ENCODE measurements around the gene KRT37.
"Not testable (repeated sequence)": the region's sequence is repeated elsewhere in the genome, so short reads cannot be mapped to it uniquely, and the experiment has no call there.

Gene KRT37

GRCh38 chr17:41403404-41404023, 20.9 kb downstream of the KRT37 start:
- peak in 1 of 5 donors; percentile 36 for DNase-seq

DNA sequence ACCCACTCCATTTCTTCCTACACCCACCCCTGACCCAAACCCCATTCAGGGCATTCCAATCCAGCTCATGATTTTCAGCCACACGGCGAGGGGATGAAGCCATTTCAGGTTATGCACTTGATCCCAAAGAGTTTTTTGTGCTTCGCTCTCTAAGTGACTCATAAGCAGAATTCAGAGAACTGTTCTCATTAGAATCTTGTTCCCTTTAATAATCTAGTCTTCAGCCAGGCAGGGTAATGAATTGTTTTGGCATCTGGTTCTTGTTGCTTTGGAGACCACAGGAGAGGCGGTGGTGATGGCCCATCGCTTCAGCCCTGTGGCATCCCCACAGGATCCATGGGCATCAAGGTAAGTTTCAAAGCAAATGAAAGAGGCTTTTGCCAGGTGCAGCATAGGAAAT, 22.2 kb downstream of the KRT37 start:
- DNase-seq, result no peak

- DNase-seq, result no peak
Observed at GRCh38 chr17:41396996-41397660, 27.3 kb downstream of the KRT37 start, which contains the start of gene KRT31. KRT31 (minus strand) TSS chr17:41397608; CDS start chr17:41397539, 69 bp downstream.

DNA sequence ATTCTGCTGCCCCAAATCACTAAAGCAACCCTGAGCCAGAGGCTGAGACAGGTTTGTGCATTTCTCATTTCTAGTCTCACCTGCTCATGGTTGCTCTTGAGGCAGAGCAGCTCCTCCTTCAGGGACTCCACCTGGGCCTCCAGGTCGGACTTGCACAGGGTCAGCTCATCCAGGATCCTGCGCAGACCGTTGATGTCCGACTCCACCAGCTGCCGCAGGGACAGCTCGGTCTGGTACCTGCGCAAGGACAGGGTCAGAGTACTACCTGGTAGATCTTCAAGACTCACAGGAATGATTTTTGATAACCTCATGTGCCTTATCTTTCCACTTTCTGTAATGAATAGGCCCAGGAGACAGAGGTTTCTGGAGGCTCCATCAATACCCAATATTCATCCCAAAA, 28.0 kb downstream of the KRT37 start:
- no peak for DNase-seq

DNA sequence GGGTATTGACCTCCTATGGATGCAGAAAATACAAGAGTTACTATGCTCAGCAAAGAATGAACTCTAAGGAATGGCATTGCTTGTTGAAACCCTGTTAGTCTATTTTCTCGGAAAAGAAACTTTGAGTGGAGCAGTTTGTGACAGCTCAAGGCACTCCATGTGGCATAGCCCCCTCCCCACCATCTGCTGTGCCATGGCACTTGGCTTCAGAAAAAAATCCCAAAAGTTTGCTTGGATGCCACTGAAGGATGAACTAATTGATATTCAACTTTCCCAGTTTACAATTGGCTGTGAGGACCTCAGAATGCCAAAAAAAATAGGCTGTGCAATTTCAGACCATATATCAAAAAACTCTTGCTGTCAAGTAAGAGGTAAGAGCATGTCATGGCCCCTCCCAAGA, 28.8 kb downstream of the KRT37 start:
- no peak for DNase-seq

DNA sequence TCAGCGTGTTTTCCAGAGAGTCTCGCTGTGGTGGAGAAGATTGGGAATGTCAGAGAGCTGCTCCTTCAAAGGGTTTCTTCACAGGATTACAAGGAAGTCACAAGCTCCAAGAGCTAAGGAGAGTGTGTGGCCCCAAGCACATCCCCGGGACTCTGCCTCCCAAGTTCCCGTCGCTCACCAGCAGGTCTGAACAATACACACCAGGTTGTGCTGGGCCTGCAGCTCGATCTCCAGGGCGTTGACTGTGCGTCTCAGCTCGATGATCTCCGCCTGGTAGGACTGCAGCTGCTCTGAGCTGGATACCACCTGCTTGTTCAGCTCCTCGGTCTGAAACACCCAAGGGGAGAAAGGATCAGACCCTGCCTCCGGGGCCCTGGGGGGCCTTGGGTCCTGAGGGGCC, 29.3 kb downstream of the KRT37 start:
- DNase-seq, result not testable (repeated sequence)

DNA sequence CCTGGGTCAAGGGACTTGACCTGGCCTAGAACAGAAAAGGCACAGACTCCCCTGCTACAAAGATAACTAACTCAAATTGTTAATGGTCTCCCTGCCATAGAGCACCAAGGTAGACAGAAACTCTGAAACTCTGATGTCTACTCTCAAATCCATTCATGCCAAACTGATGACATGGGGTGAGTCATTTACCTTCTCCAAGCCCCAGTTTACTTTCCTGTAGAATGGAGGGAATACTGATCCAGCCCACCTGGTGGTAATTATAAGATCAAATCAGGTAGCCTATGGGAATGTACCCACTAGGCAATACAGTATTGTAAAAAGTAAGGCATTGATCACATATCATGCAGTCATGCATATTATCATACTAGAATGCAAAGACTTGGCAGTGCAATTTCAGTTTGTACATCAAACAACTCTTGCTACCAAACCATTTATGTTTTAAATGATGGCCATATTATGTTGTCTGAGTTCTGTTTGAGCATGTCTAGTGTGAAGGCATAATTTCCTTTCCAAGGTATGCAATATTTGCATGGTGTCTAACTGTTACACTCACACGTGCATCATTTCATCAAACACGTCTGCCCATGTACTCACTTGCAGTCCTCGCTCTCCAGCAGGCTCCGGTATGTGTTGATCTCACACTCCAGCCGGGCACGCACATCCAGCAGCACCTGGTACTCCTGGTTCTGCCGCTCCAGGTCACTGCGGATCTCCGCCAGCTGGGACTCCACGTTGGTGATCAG, 30.0 kb downstream of the KRT37 start:
- no peak for DNase-seq

- DNase-seq, result no peak
Observed at GRCh38 chr17:41393826-41394225, 30.6 kb downstream of the KRT37 start.

DNA sequence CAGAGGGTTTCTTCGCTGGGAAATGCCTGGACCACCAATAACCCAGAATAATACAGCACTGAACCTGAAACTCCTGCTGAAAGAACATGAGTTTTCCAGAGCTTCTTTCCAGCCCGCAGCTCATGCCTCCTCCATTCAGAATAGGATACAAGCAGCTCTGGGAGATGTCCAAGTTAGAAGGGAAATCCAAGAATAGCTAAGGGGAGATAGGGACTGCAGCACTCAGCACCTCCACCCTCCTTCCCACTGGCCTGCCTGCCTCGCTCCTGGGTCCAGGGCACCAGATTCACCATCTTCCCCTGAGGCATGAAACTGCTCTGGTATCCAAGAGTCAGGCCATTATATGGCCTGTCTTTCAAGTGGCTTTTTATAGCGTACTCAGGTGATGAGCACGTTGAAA, 31.1 kb downstream of the KRT37 start:
- no peak for DNase-seq

DNA sequence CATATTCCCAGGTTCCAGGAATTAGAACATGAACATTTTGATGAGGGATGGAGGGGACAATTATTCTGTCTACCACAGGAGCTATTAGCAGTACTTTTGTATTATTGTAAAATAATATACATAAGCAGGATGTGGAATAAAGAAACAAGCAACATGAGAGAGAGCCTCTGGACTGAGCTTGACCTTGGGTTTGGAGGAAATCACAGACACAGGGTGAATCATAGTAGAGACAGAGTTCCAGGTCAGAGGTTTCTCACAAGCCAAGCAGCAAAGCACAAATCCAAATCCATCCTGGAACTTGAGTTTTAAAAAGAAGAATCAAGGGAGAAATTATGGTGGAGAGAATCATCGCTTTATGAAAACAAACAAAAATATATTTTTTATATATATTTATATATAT, 32.1 kb downstream of the KRT37 start:
- DNase-seq, result no peak

DNA sequence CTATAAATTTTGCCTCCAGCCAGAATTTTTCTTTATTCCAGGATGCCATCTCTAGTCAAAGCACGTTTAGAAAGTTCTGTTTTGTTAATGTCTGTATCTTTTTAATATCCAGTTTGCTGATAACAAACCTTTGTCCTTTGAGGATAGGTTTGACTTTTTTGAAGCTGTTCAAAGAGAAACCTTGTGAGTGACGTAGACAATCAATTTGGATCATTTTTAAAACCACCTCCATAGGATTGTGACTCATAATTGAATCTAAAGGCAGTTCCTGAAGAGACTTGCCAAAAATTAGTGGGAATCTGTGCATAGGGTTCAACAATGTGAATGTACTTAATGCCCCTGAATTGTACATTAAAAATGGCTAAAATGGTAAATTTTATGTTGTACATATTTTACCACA, 32.9 kb downstream of the KRT37 start:
- no peak for DNase-seq

GRCh38 chr17:41390411-41390938, 33.9 kb downstream of the KRT37 start:
- DNase-seq, result no peak

DNA sequence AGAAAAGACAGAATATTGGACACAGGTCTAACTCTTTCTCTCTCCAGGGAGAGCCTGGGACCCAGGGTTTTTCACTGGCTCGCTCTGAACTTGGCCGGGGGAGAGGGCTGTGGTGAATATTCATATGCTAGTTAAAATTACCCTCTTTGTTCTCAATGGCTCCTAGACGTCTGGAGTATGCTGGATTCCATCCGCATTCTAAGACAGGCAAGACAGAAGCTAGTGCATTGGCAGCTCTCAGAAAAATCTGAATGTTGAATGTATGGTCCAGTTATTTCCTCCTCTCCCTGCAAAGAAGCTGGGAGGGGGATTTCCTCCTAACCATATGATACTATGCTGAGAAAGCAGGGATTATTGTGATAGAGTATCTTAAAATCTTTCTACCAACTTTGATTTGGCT, 36.7 kb downstream of the KRT37 start:
- DNase-seq, result no peak

- no peak for DNase-seq
Observed at GRCh38 chr17:41386227-41386626, 38.2 kb downstream of the KRT37 start.

GRCh38 chr17:41383690-41384089, 40.7 kb downstream of the KRT37 start:
- no peak for DNase-seq

DNA sequence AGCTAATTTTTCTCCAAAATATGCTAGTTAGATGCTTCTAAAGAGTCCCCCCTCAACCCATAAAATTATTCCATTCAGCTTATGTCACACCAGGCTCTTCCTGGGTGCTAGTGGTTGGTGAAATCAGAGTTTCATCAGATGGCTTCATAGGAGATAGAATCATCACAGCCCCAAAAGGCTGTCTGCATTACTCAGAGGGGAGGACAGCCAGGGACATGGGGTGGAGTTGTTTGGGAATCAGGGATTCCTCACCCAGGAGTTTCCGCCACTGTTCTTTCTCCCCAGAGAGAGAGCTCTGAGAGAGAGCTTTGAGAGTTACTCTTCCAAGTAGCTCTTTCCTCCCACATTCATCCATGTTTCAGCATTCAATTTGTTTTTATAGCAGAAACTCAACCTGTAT, 42.0 kb downstream of the KRT37 start:
- no peak for DNase-seq

DNA sequence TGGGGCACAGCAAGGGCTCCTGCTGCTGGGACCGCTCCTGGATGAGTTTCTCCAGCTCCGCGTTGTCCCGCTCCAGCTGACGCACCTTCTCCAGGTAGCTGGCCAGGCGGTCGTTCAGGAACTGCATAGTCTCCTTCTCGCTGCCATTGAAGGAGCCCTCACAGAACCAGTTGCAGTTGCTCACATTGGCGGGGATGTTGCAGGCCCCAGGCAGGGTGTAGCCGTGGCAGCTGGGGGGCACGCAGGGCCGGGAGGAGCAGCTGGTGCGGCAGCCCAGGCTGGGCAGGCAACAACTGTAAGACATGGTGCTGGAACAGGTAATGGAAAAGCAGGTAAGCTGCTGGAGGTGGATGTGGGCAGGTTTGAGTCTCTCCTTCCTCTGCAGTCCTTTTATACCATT, 42.4 kb downstream of the KRT37 start, which contains the start of gene KRT34:
KRT34 (minus strand) TSS at position 364 of the 400 bp plus-strand sequence; CDS start at position 304, 60 bp downstream.
- DNase-seq, result not testable (repeated sequence)

DNA sequence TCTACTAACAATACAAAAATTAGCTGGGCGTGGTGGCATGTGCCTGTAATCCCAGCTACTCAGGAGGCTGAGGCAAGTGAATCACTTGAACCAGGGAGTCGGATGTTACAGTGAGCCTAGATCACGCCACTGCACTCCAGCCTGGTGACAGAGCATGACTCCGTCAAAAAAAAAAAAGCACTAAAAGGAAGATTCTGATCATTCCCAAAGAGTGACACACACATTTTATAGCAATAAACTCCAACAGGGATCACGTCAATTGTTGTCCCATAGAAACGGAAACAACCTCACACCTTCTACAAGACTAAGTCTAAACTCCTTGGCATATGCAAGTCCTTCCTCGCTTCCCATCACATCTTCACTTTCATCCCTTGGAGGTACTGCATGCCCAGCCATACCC, 44.3 kb downstream of the KRT37 start:
- DNase-seq, result not testable (repeated sequence)

GRCh38 chr17:41377546-41377945, 46.8 kb downstream of the KRT37 start:
- DNase-seq, result no peak

All from T-helper 1 cell (primary cell).